SK-N-SH (cell line): ENCODE measurements around the gene ARSH.
"Not testable (repeated sequence)": the region's sequence is repeated elsewhere in the genome, so short reads cannot be mapped to it uniquely, and the experiment has no call there.

Experiments used
- JUND ChIP-seq: IDR thresholded peaks from 2 replicates; pipeline ENCODE4 v1.4.0; 2012
- RCOR1 ChIP-seq: fragments of 150-350 bp; IDR thresholded peaks from 2 replicates; pipeline ENCODE4 v1.6.1; 2017; ENCODE audit warnings: antibody characterized with exemption, low read length
- RXRA ChIP-seq: IDR thresholded peaks from 2 replicates; pipeline ENCODE4 v1.4.0; 2012; ENCODE audit warnings: low read depth, mild to moderate bottlenecking, borderline replicate concordance
- TF ChIP-seq, protein P1 (sequence below): IDR thresholded peaks from 2 replicates; pipeline ENCODE4 v1.4.0; 2012; ENCODE audit warnings: low read depth, borderline replicate concordance
- TF ChIP-seq, protein P2 (sequence below): fragments of 200-600 bp; sonication (generic); IDR thresholded peaks from 2 replicates; pipeline ENCODE4 v1.6.1; 2017; ENCODE audit warnings: antibody characterized with exemption, mild to moderate bottlenecking, moderate library complexity
- TF ChIP-seq, protein P3 (sequence below): IDR thresholded peaks from 2 replicates; pipeline ENCODE4 v1.4.0; 2012; ENCODE audit warnings: low read depth
- TF ChIP-seq, protein P4 (sequence below): IDR thresholded peaks from 2 replicates; pipeline ENCODE4 v1.6.1; 2012; ENCODE audit warnings: mild to moderate bottlenecking, low read depth, low read length, moderate library complexity

DNA sequence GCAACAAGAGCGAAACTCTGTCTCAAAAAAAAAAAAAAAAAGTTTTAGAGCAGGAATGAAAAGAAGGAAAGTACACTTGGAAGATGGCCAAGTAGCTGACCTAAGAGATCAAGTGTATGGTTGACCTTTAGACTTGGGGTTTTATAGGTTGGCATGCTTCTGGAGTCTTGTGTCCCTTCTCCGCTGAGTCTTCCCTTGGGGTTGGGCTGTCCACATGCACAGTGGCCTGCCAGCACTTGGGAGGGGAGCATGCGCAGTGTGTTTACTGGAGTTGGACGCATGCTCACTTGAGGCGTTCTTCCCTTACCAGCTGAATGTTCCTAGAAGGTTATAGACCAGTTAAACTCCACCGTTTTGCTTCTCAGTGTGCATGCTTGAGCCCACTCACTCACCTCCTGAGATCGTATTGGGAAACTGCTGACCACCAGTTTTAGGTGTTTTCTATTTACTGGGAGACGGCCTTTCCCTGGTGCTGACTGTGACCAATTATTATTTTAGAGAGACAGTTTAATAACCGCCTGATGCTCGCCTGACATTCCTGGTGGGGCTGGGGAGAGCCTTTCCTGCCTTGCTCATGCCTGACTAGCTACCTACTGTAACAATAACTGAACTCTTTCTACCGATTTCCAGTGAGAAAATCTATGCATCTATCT is 44.3 kb downstream of the ARSH start:
- TF ChIP-seq, protein P1, sequence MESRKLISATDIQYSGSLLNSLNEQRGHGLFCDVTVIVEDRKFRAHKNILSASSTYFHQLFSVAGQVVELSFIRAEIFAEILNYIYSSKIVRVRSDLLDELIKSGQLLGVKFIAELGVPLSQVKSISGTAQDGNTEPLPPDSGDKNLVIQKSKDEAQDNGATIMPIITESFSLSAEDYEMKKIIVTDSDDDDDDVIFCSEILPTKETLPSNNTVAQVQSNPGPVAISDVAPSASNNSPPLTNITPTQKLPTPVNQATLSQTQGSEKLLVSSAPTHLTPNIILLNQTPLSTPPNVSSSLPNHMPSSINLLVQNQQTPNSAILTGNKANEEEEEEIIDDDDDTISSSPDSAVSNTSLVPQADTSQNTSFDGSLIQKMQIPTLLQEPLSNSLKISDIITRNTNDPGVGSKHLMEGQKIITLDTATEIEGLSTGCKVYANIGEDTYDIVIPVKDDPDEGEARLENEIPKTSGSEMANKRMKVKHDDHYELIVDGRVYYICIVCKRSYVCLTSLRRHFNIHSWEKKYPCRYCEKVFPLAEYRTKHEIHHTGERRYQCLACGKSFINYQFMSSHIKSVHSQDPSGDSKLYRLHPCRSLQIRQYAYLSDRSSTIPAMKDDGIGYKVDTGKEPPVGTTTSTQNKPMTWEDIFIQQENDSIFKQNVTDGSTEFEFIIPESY = not testable (repeated sequence)
- TF ChIP-seq JUND, RXRA, RCOR1: not testable (repeated sequence)
- TF ChIP-seq, protein P2, sequence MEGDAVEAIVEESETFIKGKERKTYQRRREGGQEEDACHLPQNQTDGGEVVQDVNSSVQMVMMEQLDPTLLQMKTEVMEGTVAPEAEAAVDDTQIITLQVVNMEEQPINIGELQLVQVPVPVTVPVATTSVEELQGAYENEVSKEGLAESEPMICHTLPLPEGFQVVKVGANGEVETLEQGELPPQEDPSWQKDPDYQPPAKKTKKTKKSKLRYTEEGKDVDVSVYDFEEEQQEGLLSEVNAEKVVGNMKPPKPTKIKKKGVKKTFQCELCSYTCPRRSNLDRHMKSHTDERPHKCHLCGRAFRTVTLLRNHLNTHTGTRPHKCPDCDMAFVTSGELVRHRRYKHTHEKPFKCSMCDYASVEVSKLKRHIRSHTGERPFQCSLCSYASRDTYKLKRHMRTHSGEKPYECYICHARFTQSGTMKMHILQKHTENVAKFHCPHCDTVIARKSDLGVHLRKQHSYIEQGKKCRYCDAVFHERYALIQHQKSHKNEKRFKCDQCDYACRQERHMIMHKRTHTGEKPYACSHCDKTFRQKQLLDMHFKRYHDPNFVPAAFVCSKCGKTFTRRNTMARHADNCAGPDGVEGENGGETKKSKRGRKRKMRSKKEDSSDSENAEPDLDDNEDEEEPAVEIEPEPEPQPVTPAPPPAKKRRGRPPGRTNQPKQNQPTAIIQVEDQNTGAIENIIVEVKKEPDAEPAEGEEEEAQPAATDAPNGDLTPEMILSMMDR = not testable (repeated sequence)
- TF ChIP-seq, protein P3, sequence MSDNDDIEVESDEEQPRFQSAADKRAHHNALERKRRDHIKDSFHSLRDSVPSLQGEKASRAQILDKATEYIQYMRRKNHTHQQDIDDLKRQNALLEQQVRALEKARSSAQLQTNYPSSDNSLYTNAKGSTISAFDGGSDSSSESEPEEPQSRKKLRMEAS = not testable (repeated sequence)
- TF ChIP-seq, protein P4, sequence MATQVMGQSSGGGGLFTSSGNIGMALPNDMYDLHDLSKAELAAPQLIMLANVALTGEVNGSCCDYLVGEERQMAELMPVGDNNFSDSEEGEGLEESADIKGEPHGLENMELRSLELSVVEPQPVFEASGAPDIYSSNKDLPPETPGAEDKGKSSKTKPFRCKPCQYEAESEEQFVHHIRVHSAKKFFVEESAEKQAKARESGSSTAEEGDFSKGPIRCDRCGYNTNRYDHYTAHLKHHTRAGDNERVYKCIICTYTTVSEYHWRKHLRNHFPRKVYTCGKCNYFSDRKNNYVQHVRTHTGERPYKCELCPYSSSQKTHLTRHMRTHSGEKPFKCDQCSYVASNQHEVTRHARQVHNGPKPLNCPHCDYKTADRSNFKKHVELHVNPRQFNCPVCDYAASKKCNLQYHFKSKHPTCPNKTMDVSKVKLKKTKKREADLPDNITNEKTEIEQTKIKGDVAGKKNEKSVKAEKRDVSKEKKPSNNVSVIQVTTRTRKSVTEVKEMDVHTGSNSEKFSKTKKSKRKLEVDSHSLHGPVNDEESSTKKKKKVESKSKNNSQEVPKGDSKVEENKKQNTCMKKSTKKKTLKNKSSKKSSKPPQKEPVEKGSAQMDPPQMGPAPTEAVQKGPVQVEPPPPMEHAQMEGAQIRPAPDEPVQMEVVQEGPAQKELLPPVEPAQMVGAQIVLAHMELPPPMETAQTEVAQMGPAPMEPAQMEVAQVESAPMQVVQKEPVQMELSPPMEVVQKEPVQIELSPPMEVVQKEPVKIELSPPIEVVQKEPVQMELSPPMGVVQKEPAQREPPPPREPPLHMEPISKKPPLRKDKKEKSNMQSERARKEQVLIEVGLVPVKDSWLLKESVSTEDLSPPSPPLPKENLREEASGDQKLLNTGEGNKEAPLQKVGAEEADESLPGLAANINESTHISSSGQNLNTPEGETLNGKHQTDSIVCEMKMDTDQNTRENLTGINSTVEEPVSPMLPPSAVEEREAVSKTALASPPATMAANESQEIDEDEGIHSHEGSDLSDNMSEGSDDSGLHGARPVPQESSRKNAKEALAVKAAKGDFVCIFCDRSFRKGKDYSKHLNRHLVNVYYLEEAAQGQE = not testable (repeated sequence)
